Raji (cell line): ENCODE data around the gene PRR14.
A peak's percentile ranks its signal among the peaks of the same experiment; 100 is the strongest.

Source experiments
- POLR2A ChIP-seq: IDR thresholded peaks from 2 replicates; pipeline ENCODE4 v1.6.1; 2011; ENCODE audit warnings: low read depth, low read length, control low read depth; ENCODE audit not compliant: insufficient read depth

Gene PRR14

DNA sequence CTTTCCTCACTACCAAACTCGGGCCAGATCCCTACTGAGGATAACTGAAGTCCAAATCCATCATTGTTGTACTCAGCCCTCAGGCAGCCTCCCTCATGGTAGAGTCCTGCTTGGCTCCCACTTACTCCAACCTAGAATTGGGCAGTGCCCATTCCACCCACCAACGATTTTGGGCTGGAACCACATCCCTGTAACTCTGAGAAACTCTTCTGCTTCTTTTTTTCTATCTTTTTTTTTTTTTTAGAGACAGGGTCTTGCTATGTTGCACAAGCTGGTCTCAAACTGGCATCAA is 1.2 kb downstream of the PRR14 start:
- TF ChIP-seq POLR2A: no peak

DNA sequence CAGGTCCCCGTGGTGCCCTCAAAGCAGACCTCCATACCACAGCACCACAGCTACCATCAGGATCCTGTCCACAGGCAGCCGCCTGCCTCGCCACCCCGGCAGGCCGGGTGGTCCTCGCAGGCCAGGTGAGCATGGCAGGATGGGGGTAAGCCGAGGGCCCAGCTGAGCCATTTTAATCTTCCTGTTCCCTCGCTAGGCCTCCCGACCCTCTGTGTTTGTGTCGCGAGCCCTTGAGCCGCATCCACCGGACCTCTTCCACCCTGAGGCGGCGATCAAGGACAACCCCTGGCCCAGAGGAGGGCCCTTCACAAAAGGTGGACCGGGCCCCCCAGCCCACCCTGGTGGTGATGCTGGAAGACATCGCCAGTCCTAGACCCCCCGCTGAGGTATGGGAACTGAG is 2.0 kb downstream of the PRR14 start:
- TF ChIP-seq POLR2A: no peak

DNA sequence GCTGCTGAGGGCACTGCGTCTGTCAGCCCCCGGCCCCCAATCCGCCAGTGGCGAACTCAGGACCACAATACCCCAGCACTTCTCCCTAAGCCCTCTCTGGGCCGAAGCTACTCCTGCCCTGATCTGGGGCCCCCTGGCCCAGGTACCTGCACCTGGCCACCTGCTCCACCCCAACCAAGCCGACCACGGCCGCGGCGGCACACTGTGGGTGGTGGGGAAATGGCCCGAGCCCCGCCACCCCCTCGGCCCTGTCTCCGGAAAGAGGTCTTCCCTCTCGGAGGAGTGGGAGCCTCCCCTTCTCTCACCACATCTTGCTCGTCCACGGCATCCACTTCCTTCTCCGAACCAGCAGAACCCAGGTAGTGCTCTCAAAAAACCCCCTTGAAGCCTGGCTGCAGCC is 4.1 kb downstream of the PRR14 start:
- no peak for TF ChIP-seq POLR2A

DNA sequence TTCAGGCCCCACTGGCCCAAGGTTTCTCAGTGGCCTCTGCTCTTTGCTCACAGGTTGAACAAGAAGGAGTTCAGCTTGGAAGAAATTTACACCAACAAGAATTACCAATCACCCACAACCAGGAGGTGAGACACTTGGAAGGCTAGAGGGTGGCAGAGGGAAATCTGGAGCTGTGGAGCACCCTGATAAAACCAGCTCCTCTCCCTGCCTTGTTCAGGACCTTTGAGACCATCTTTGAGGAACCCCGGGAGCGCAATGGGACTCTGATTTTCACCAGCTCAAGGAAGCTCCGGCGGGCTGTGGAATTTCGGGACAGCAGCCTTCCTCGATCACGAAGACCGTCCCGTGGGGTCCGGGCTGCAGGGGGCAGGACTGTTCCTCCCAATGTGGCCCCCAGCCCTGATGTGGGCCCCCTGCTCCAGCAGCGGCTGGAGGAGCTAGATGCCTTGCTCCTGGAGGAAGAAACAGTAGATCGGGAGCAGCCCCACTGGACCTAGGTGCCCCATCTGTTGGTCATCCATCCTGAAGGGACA is 5.1 kb downstream of the PRR14 start:
- TF ChIP-seq POLR2A: no peak

DNA sequence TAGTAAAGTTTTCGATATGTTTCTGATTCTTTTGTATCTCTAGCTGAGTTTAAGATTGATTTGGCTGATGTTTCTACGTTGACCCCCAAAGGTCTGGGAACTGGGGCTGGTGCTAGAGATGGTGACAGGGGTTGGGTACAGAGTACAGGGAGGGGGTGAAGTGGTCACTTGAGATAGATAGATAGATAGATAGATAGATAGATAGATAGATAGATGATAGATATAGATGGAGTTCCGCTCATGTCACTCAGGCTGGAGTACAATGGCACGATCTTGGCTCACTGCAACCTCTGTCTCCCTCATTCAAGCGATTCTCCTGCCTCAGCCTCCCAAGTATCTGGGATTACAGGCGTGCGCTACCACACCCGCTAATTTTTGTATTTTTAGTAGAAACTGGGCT is 5.6 kb downstream of the PRR14 start:
- no peak for TF ChIP-seq POLR2A

DNA sequence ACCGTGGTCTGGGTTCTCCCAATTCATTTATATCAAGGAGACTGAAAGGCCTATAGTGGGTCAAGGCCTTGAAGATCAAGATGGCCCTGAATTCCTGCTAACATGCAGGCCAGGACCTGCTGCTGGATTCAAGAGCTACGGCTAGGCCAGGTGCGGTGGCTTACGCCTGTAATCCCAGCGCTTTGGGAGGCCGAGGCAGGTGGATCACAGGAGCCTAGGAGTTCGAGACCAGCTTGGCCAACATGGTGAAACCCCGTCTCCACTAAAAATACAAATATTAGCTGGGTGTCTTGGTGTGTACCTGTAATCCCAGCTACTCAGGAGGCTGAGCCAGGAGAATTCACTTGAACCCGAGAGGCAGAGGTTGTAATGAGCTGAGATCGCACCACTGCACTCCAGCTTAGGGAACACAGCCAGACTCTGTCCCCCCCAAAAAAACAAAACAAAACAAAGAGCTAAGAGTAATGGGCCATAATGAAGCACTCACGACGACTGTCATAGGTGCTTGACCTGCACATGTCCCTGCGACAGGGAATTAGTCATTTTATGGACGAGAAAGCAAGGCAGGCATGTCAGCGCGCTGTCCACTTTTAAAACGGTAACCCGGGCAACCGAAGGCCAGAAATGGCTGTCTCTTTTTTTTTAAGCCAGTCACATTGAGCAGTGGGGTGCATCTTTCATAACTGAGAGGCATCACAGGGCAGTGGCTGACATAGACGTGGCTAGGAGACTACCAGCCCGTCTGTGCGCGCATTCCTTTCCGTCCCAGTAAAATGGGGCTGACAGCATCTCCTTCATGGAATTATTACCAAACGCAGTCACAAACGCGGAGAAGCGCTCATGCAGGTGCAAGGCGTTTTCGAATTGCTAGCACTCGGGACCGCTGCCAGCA is 6.5 kb downstream of the PRR14 start:
- TF ChIP-seq POLR2A: no peak

DNA sequence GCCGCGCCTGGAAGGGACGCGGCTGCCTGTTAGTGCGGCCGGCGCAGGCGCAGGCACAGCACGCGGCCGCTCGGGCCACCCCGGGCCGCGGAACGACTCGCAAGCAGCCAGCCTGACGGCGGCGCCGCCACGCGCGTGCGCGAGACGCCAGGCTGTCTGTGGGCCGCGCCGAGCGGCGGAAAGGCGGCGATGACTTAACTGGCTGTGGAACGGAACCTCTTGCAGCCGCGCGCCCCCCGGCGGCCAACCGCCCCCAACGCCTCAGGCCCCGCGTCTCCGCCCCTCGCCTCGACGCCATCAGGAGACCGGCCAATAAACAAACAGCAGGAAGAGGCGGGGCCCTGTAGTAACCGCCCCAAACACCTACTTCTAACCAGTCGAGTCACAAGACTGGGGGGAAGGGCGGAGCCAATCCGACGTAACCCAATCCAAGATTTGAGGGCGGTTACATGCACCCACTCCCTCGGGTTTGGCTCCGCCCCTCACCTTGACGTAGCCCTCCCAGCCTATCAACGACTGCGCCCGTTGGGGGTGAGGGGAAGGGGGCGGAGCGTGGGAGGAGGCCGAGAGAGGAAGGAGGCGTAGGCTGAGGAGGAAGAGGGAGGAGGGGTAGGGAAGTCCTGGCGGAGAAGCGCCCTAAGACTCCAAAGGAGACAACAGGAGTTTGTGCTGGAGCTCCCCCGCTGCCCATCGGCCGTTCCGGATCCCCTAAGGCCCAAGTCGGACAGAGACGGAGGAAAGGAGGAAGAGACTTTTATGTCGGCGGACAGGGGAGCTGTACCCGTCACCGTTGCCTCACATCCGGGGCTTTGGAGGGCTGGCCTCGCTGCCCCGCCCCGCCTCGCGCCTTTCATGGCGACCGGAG is 7.3 kb downstream of the PRR14 start, which contains the start of gene FBRS:
FBRS (plus strand) TSS at position 566 of the 865 bp plus-strand sequence. CDS start 1,088 bp downstream, outside the sequence.
- peak; percentile 77 for TF ChIP-seq POLR2A

DNA sequence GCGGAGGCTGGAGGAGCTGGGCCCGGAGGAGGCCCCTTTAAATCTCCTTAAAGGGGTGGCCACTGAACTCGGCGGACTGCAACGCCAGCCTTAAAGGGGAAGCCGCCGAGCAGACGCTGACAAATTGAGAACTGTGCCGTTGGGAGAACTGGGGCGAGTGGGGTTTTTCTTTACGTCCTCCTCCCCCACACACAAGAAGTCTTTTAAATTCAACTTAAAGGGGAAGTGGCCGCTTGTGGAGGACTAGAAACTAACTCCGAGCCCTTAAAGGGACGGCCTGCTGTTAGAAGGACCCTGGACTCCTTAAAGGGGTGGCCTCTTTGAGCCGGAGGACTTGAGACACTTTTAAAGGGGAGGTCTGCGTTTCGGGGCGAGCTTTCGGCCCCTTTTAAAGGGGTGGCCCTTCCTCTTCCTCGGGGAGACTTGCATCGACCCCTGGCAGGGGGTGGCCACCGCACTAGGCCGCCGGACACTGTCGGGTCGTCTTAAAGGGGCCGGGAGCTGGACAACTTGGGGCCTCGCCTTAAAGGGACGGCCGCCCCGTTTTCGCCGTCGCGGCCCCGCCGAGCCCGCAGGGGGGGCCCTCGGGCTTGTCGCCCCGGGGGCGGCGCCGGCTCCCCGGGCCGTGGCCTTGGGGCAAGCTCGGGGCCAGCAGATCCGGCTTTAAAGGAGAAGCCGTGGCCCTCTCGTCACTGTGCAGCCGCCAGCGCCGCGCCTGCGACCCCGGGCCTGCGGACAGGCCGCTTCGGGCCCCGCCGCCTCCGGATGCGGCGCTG is 8.2 kb downstream of the PRR14 start:
- peak; percentile 33; the same call in 1 of the 2 replicates for TF ChIP-seq POLR2A

DNA sequence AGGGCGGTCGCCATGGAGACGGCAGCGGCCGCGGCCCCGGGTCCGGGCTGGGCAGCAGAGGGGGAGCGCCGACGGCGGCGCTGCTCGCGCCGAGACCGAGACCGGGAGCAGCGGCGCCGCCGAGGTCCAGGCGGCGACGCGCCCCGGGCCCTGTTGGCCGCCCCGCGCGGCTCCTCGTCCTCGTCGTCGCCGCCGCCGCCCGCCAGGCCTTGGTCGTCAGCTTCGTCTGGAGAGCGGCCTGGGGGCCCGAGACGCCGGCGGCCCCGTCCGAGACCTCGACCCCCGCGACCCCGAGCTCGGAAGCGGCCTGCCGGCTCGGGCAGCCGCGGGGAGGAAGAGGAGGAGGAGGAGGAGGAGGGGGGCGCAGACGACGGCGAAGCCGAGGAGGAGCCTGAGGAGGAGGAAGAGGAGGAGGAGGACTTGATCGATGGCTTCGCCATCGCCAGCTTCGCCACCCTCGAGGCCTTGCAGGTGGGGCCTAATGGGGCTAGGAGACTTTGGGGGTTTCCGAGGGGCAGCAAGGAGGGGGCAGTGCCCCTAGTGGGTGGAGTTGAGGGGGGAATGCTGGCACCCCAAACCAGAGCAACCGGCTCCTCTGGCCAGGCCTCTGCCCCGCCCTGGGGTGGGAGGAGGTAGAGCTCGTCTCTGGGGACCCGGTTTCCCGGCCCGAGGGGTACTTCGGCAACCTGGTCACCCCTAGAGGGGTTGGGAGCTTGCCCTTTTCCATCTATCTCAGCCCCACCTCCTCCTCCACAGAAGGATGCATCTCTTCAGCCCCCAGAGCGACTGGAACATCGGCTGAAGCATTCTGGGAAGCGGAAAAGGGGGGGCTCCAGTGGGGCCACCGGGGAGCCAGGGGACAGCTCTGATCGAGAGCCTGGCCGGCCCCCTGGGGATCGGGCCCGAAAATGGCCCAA is 9.0 kb downstream of the PRR14 start:
- peak; percentile 44; the same call in 1 of the 2 replicates for TF ChIP-seq POLR2A

DNA sequence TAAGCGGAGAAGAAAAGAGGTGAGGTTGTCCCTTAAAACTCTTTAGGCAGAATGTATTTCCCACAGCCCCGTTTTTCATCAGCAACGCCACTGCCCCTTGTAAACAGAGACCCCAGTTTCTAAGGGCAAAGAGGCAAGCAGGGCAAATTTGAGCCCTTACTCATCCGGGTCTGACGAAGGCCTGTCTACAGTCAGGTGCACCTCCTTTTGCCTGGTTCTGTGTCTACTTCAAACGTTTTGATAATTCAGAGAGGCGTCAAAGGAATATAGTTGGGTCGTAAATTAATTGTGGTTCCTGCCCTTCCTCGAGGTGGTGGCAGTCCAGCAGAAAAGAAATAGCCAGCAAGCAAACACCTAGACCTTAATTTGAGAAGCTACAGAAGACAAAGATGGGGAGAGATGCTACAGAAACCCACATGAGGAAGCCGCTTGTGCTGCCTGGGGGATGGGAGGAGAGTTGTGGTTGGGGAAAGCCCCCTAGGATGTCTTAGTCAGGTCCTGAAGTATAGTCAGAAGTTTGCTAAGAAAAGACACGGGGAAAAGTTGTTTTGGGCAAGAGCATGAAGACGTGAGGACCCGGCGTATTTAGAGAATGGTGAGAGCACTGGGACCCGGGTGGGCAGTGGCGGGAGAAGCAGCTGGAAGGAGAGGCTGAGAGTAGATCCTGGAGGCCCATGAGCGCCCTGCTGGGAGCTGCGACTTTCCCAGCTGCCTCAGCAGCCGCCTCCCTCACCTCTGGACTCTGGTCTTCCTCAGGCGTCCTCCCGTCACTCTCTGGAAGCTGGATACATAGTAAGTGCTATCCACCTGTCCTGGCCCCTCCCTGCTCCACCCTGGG is 9.9 kb downstream of the PRR14 start:
- no peak for TF ChIP-seq POLR2A

DNA sequence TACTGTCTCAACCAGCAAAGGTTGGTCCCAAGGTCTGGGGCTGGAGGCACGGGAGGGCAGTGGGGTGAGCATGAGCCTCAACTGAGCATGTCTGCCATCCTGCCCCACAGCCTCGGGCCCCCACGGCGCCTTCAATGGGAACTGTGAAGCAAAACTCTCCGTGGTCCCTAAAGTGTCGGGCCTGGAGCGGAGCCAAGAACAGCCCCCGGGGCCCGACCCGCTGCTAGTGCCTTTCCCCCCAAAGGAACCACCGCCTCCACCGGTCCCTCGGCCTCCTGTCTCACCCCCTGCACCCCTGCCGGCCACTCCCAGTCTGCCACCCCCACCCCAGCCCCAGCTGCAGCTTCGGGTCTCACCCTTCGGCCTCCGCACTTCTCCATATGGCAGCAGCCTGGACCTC is 11.7 kb downstream of the PRR14 start:
- no peak for TF ChIP-seq POLR2A

DNA sequence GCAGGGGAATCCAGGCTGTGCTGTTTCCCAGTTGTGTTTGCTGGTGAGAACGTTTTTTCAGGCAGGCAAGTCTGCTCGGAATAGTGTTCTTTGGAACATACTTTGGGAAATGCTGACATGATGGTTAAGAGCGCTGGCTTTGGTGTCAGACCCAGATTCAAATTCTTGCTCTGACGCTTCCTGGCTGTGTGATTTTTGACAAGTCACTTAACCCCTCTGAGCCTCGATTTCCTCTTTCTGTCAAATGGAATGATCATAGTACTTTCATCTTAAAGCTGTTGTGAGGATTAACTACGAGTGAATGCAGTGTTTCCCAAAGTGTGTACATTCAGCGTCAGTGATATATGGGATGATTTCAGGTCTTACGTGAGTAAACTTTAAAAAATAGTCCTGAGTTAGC is 12.3 kb downstream of the PRR14 start:
- TF ChIP-seq POLR2A: no peak

DNA sequence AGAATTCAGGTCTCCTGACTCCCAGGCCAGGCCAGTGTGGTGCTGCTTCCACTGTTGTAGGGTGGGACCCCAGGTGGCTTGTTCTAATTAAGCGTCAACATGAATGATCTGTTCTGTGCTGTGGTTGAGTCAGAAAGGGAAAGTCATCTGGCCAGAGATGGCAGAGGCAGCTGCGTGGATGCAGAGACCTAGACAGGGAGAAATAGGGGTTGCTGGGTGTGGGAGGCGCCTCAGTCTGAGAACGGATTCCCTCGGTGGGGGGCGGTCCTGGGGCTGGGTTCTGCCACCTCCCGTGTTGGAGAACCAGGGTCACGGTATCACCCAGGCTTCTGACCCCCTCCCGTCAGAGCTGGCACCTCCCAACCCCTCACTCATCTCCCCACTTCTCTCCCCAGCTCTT is 13.1 kb downstream of the PRR14 start:
- TF ChIP-seq POLR2A: no peak

DNA sequence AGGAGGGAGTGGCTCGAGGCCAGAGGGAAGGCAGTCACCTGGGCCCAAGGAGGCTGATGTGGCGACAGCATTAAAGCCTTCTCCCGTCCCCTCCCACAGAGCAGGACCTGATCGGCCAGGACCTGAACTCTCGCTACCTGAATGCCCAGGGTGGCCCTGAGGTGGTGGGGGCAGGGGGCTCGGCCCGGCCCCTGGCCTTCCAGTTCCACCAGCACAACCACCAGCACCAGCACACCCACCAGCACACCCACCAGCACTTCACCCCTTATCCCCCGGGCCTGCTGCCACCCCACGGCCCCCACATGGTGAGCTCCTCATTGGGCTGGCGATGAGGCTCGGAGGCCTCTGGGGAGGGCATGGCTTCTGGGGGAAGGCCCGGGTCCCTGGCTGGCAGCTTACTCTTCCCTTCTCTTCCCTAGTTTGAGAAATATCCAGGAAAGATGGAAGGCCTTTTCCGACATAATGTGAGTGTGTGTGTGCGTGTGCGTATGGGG is 13.9 kb downstream of the PRR14 start:
- no peak for TF ChIP-seq POLR2A
